Heart left ventricle (tissue), 16 donors: ENCODE measurements around the gene UGGT2. TPM values are rescaled to one million over a fixed set of nuclear protein-coding genes. Genes with fewer than 3 reads are reported as not detected.

Experiments
- ATAC-seq, 4 donors: fragments of 200-7000 bp; cut with Tn5 transposase; one replicate each; pipeline ENCODE4 v1.9.1; 2020 to 2022; ENCODE audit warnings: moderate library complexity in 4 of 4, mild to moderate bottlenecking in 3 of 4, moderate number of reproducible peaks in 1 of 4
- DNase-seq, 5 donors: peaks; one replicate each; pipeline ENCODE4 v3.0.0-alpha.2; 2020
- H3K27ac ChIP-seq, 12 donors: fragments of 200-600 bp; sonication (generic) in 4 of 12; one replicate each; pipeline versions ENCODE4 v1.5.0 to v1.8.0; 2016 to 2022; ENCODE audit warnings: mild to moderate bottlenecking in 2 of 12
- H3K27me3 ChIP-seq, 9 donors: fragments of 200-600 bp; sonication (generic) in 2 of 9; one replicate each; pipeline versions ENCODE4 v1.5.1 to v1.8.0; 2016 to 2022; ENCODE audit warnings: mild to moderate bottlenecking in 3 of 9
- H3K36me3 ChIP-seq, 9 donors: fragments of 200-600 bp; sonication (generic) in 2 of 9; one replicate each; pipeline versions ENCODE4 v1.5.0 to v1.8.0; 2018 to 2022; ENCODE audit warnings: mild to moderate bottlenecking in 2 of 9
- H3K4me1 ChIP-seq, 12 donors: fragments of 200-600 bp; sonication (generic) in 4 of 12; one replicate each; pipeline versions ENCODE4 v1.5.0 to v1.8.0; 2016 to 2022; ENCODE audit warnings: mild to moderate bottlenecking in 3 of 12
- H3K4me3 ChIP-seq, 12 donors: fragments of 200-600 bp; sonication (generic) in 4 of 12; one replicate each; pipeline versions ENCODE4 v1.5.0 to v1.8.0; 2017 to 2022; ENCODE audit warnings: mild to moderate bottlenecking in 9 of 12, moderate library complexity in 4 of 12
- H3K9me3 ChIP-seq, 12 donors: fragments of 200-600 bp; sonication (generic) in 4 of 12; one replicate each; pipeline versions ENCODE4 v1.5.0 to v1.8.0; 2016 to 2022; ENCODE audit warnings: mild to moderate bottlenecking in 1 of 12
- POLR2A ChIP-seq, 2 donors: fragments of 450-650 bp; IDR thresholded peaks; one replicate each; pipeline ENCODE4 v1.6.1; 2017; ENCODE audit warnings: antibody characterized with exemption in 2 of 2, mild to moderate bottlenecking in 2 of 2, moderate library complexity in 2 of 2
- WGBS, 4 donors: extraction: QIAGEN DNeasy Blood & Tissue Kit in 2 of 4; methylation state at CpG; one replicate each; pipeline versions ENCODE4 v1.1.5 to v1.1.7; 2013 to 2018; 5-methylcytosine and 5-hydroxymethylcytosine counted together
- intact Hi-C, 10 donors: fragments of 100-400 bp; cut with DNase I; formaldehyde crosslinking; loops; one replicate each; pipeline versions ENCODE4 v1.11.1 to v1.14.2; 2022
- polyA plus RNA-seq, 2 donors: library from polyadenylated mRNA; stranded (reverse); fragments of 200-250 nt; gene quantifications; one replicate each; pipeline ENCODE4 v1.2.3, GENCODE V29; 2013
- total RNA-seq, 9 donors: library from RNA; depleted of rRNA in 2 of 9; stranded (reverse); fragments of >200 nt in 2 of 9; fragmentation: NEBNext Ultra II Directional in 3 of 9; extraction: Animal tissue kit (Norgen Biotek cat#: 25700) in 3 of 9; gene quantifications; one replicate each; pipeline versions ENCODE4 v1.1.0 to v1.2.4, GENCODE V29; 2016 to 2023
- TF ChIP-seq, protein P1 (sequence below), 12 donors: fragments of 200-600 bp; sonication (generic) in 4 of 12; IDR thresholded peaks; one replicate each; pipeline versions ENCODE4 v1.5.0 to v1.8.0; 2018 to 2022; ENCODE audit warnings: antibody characterized with exemption in 12 of 12, mild to moderate bottlenecking in 5 of 12
- donor health status: ischemic (EF 13 %, LVEDD 7.1; RV severe dilation, severe dysfunction).
- donor health status: healthy with polysubstance abuse.
- donor health status: DM: no; HTN: yes; CAD: no.
- donor health status: DM: no; HTN: no; CAD: no.
- donor health status: ischemic (EF 25% LVEDD 6.9; RV normal size, moderate dysfunction).
- donor health status: ischemic (EF 25% LVEDD 5.7; RV mildly dilated, moderate dysfunction).
- donor health status: healthy.
- donor health status: DM: yes; HTN: yes; CAD: no.
- donor health status: ischemic (EF 35%, LVEDD 5.7; RV mildly dilated, moderate dysfunction).
- donor health status: nonischemic (EF 11% LVEDD 7.7; RV severe dilation, severe dysfunction).
- donor health status: DM: yes; HTN: yes; CAD: no.
- donor health status: PGD.
- donor health status: ischemic (EF 29% LVEDD 5.4; RV normal size, mild dysfunction).
- donor health status: nonischemic (EF 23%, LVEDD 6.1; RV moderate dilation, normal function).

The UGGT2 gene
- total and polyA plus RNA-seq, 11 donors = 4.3 to 15.9 (median 13.3) TPM

DNA sequence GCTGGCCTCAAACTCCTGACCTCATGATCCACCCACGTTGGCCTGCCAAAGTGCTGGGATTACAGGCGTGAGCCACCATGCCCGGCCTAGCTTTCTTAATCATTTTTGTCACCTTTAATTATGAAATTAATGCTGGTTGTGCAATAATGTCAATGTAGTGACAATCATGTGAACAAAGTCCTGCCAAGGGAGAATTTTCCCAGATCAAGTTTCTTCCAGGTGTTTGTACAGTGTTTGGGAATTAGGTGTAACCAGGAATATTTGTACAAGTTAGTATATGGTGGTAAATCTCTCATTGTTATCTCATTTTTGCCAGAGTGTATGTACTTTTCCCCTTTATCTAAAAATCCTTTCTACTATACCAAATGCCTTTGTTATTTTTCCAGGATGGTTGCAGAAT is 171.1 kb downstream of the UGGT2 start:
- Histone ChIP-seq H3K27ac (no peak overlapping the region), H3K36me3 (peaks cover 0 to 60% (median 14%) of the 10 kb centered on the region in 9 donors), H3K4me3 (no peak overlapping the region), H3K9me3 (no peaks in the 10 kb centered on the region), H3K27me3 (no peaks in the 10 kb centered on the region), H3K4me1 (no peaks in the 10 kb centered on the region)
- DNase-seq (no peak), ATAC-seq (no peak)
- WGBS, 4 donors = 92 to 95% (median 94%) methylated on average over 3 of the region's 3 CpGs
- intact Hi-C loops = no loop called here
- TF ChIP-seq, protein P1, sequence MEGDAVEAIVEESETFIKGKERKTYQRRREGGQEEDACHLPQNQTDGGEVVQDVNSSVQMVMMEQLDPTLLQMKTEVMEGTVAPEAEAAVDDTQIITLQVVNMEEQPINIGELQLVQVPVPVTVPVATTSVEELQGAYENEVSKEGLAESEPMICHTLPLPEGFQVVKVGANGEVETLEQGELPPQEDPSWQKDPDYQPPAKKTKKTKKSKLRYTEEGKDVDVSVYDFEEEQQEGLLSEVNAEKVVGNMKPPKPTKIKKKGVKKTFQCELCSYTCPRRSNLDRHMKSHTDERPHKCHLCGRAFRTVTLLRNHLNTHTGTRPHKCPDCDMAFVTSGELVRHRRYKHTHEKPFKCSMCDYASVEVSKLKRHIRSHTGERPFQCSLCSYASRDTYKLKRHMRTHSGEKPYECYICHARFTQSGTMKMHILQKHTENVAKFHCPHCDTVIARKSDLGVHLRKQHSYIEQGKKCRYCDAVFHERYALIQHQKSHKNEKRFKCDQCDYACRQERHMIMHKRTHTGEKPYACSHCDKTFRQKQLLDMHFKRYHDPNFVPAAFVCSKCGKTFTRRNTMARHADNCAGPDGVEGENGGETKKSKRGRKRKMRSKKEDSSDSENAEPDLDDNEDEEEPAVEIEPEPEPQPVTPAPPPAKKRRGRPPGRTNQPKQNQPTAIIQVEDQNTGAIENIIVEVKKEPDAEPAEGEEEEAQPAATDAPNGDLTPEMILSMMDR (IDR thresholded peaks at IDR 0.05) = no peak
- TF ChIP-seq POLR2A (IDR thresholded peaks at IDR 0.05) = no peak

DNA sequence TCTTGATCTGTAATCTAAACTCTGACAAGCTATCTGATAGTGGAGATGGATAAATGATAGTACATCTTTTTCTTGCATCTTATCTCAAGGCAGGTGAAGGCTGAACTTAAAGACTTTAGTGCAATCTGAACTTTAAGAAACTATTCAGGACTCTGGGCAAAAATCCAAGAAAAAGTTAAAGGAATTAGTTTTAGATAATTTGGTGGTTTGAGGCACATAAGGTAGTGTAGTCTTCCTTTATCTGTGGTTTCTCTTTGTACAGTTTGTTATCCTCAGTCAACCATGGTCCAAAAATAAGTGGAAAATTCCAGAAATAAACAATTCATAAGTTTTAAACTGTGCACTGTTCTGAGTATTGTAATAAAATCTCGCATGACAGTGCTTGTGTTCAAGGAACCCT is 172.9 kb downstream of the UGGT2 start:
- no peaks in the 10 kb centered on the region for H3K27me3 ChIP-seq
- peaks cover 0 to 54% (median 19%) of the 10 kb centered on the region in 9 donors for H3K36me3 ChIP-seq
- no peak for ATAC-seq
- H3K27ac ChIP-seq = no peak overlapping the region
- intact Hi-C loops = no loop called here
- no peak for DNase-seq
- no peaks in the 10 kb centered on the region for H3K9me3 ChIP-seq
- TF ChIP-seq, protein P1 (IDR thresholded peaks at IDR 0.05) = no peak
- TF ChIP-seq POLR2A (IDR thresholded peaks at IDR 0.05) = no peak
- 86 to 96% (median 89%) methylated on average over 1 of the region's 1 CpG for WGBS, 4 donors
- H3K4me3 ChIP-seq = no peak overlapping the region
- H3K4me1 ChIP-seq = no peaks in the 10 kb centered on the region

DNA sequence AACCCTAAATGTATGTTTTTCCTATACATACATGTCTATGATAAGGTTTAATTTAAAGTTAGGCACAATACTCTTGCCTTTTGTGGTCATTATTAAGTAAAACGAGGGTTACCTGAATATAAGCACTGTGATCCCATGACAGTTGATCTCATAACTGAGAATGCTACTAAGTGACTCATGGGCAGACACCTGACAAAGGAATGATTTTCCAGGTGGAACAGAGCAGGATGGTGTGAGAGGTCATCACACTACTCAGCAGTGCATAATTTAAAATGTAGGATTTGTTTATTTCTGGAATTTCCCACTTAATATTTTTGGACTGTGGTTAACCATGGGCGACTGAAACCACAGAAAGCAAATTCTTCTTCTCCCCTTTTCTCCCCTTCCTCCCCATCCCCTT is 178.9 kb downstream of the UGGT2 start:
- ATAC-seq (no peak), DNase-seq (no peak)
- TF ChIP-seq, protein P1 (IDR thresholded peaks at IDR 0.05) = no peak
- no peak for TF ChIP-seq POLR2A (IDR thresholded peaks at IDR 0.05)
- intact Hi-C loops = no loop called here
- Histone ChIP-seq H3K4me1 (no peaks in the 10 kb centered on the region), H3K27me3 (no peaks in the 10 kb centered on the region), H3K4me3 (no peak overlapping the region), H3K9me3 (no peaks in the 10 kb centered on the region), H3K27ac (no peak overlapping the region), H3K36me3 (peaks cover 0 to 43% (median 12%) of the 10 kb centered on the region in 9 donors)
- 93 to 98% (median 96%) methylated on average over 2 of the region's 2 CpGs for WGBS, 4 donors

DNA sequence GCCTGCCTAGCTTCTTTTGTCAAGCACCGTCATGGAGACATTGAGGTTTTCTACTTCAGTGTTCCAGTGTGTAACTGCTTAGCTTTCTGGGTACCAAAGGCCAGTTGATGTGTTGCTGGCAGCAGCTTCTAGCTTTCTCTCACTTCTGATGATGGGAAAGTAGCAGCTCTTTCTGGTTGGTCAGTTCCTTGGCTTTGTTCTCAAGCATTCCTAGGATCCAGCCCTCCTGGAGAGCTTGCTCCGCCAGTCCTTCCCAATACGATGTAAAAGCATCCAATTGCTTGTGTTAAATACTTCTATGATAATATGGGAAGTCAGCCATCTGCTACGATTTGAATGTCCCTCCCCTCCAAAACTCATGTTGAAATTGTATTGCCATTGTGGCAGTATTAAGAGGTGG is 182.8 kb downstream of the UGGT2 start:
- TF ChIP-seq POLR2A (IDR thresholded peaks at IDR 0.05) = no peak
- TF ChIP-seq, protein P1 (IDR thresholded peaks at IDR 0.05) = no peak
- ATAC-seq = no peak
- DNase-seq = no peak
- intact Hi-C loops = no loop called here
- peaks cover 0 to 20% (median 5%) of the 10 kb centered on the region in 9 donors for H3K36me3 ChIP-seq
- 92 to 95% (median 93%) methylated on average over 4 of the region's 4 CpGs for WGBS, 4 donors
- no peak overlapping the region for H3K4me3 ChIP-seq
- no peaks in the 10 kb centered on the region for H3K9me3 ChIP-seq
- no peaks in the 10 kb centered on the region for H3K4me1 ChIP-seq
- H3K27me3 ChIP-seq = no peaks in the 10 kb centered on the region
- no peak overlapping the region for H3K27ac ChIP-seq
